Activated T-helper 1 cell treated with anti-CD3 and anti-CD28 coated beads, Interleukin-2, amount 50 U/mL, for 16 hours (primary cell): ENCODE measurements around the gene ETS1.

Experiments
- DNase-seq, 2 donors: peaks; one replicate each; pipeline ENCODE4 v3.0.0-alpha.2; 2020; ENCODE audit warnings: low read depth in 1 of 2, low spot score in 1 of 2

The ETS1 gene

GRCh38 chr11:128504486-128504885, 82.9 kb downstream of the ETS1 start:
- no peak for DNase-seq

- DNase-seq: no peak
Measured at GRCh38 chr11:128503245-128503991, 83.9 kb downstream of the ETS1 start.

- no peak for DNase-seq
Measured at GRCh38 chr11:128502726-128503125, 84.6 kb downstream of the ETS1 start.

GRCh38 chr11:128501632-128502549, 85.5 kb downstream of the ETS1 start:
- no peak for DNase-seq

- no peak for DNase-seq
Measured at GRCh38 chr11:128501008-128501407, 86.3 kb downstream of the ETS1 start.

- no peak for DNase-seq
Measured at GRCh38 chr11:128500493-128500892, 86.9 kb downstream of the ETS1 start.

- DNase-seq: no peak
Measured at GRCh38 chr11:128499613-128500253, 87.6 kb downstream of the ETS1 start.

- DNase-seq: no peak
Measured at GRCh38 chr11:128498721-128499245, 88.6 kb downstream of the ETS1 start.

- no peak for DNase-seq
Measured at GRCh38 chr11:128497776-128498095, 89.6 kb downstream of the ETS1 start.

GRCh38 chr11:128497061-128497775, 90.1 kb downstream of the ETS1 start:
- no peak for DNase-seq

- no peak for DNase-seq
Measured at GRCh38 chr11:128496692-128497060, 90.7 kb downstream of the ETS1 start.

GRCh38 chr11:128496249-128496648, 91.1 kb downstream of the ETS1 start:
- no peak for DNase-seq

GRCh38 chr11:128494418-128495332, 92.7 kb downstream of the ETS1 start:
- DNase-seq: no peak

- DNase-seq: no peak
Measured at GRCh38 chr11:128493570-128493965, 93.8 kb downstream of the ETS1 start.

GRCh38 chr11:128492903-128493569, 94.3 kb downstream of the ETS1 start:
- no peak for DNase-seq

- DNase-seq: no peak
Measured at GRCh38 chr11:128492461-128492860, 94.9 kb downstream of the ETS1 start.

- no peak for DNase-seq
Measured at GRCh38 chr11:128491195-128491936, 96.0 kb downstream of the ETS1 start.

GRCh38 chr11:128490092-128490491, 97.3 kb downstream of the ETS1 start:
- DNase-seq: no peak

- DNase-seq: no peak
Measured at GRCh38 chr11:128488471-128488870, 98.9 kb downstream of the ETS1 start.
